K562 (cell line): ENCODE results near the gene XPNPEP3.

Experiments
- EP300 ChIP-seq: IDR thresholded peaks from 2 replicates; pipeline ENCODE4 v1.6.1; 2012; ENCODE audit warnings: low read length, improper control_type of control experiment
- SRSF1 ChIP-seq: fragments of 200-400 bp; formaldehyde crosslinking; IDR thresholded peaks from 2 replicates; pipeline ENCODE4 v1.6.1; 2017; ENCODE audit warnings: mild to moderate bottlenecking, low read depth, low read length, moderate library complexity
- ZBED1 ChIP-seq: IDR thresholded peaks from 2 replicates; pipeline ENCODE4 v1.6.1; 2014
- ZBTB17 ChIP-seq: fragments of 450-650 bp; formaldehyde crosslinking; IDR thresholded peaks from 2 replicates; pipeline ENCODE4 v1.4.0; 2020; ENCODE audit warnings: mild to moderate bottlenecking
- ZFP36 ChIP-seq: fragments of 150-350 bp; IDR thresholded peaks from 2 replicates; pipeline ENCODE4 v1.6.1; 2018; ENCODE audit warnings: low read length, low read depth; ENCODE audit not compliant: partially characterized antibody
- TF ChIP-seq, protein P1 (sequence below), 2 experiments: fragments of 450-650 bp in 1 of 2; sonication (generic) in 1 of 2; formaldehyde crosslinking; conservative IDR thresholded peaks; 2 replicates each; pipeline versions ENCODE4 v1.4.0 to v1.8.1; 2020 to 2022; ENCODE audit warnings: mild to moderate bottlenecking in 1 of 2, missing genetic modification reagents in 1 of 2
- TF ChIP-seq, protein P2 (sequence below): fragments of 450-650 bp; formaldehyde crosslinking; IDR thresholded peaks from 2 replicates; pipeline ENCODE4 v1.4.0; 2020; ENCODE audit warnings: mild to moderate bottlenecking, moderate library complexity

- TF ChIP-seq EP300, result no peak
- TF ChIP-seq, protein P1, sequence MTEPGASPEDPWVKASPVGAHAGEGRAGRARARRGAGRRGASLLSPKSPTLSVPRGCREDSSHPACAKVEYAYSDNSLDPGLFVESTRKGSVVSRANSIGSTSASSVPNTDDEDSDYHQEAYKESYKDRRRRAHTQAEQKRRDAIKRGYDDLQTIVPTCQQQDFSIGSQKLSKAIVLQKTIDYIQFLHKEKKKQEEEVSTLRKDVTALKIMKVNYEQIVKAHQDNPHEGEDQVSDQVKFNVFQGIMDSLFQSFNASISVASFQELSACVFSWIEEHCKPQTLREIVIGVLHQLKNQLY (CRISPR knock-in tag; conservative IDR thresholded peaks at IDR 0.05), result no peak
- TF ChIP-seq ZFP36, result no peak
- TF ChIP-seq ZBTB17 (CRISPR knock-in tag), result no peak
- TF ChIP-seq, protein P2, sequence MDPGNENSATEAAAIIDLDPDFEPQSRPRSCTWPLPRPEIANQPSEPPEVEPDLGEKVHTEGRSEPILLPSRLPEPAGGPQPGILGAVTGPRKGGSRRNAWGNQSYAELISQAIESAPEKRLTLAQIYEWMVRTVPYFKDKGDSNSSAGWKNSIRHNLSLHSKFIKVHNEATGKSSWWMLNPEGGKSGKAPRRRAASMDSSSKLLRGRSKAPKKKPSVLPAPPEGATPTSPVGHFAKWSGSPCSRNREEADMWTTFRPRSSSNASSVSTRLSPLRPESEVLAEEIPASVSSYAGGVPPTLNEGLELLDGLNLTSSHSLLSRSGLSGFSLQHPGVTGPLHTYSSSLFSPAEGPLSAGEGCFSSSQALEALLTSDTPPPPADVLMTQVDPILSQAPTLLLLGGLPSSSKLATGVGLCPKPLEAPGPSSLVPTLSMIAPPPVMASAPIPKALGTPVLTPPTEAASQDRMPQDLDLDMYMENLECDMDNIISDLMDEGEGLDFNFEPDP, result no peak
- TF ChIP-seq ZBED1, result no peak
- TF ChIP-seq SRSF1, result no peak
Measured at GRCh38 chr22:40904101-40904500, 47.2 kb downstream of the XPNPEP3 start.
